Pancreas (tissue), 10 donors: ENCODE measurements around the gene ZNF407. TPM values are rescaled to one million over a fixed set of nuclear protein-coding genes. Genes with fewer than 3 reads are reported as not detected.

Source experiments
- ATAC-seq, 4 donors: fragments of 200-7000 bp; cut with Tn5 transposase; one replicate each; pipeline versions ENCODE4 v1.8.0 to v1.9.1; 2020; ENCODE audit warnings: mild to moderate bottlenecking in 4 of 4, moderate library complexity in 4 of 4
- DNase-seq, 6 donors: peaks; one replicate each; pipeline ENCODE4 v3.0.0-alpha.2; 2020
- FAIRE-seq: peaks from 2 replicates; lab custom pipeline; 2012; peaks lifted over from hg19 to GRCh38; lab: Jason Lieb, UNC
- H3K27ac ChIP-seq, 4 donors: fragments of 200-600 bp; sonication (generic); 1 replicate in 3 of 4; 2 replicates in 1 of 4; pipeline versions ENCODE4 v1.5.0 to v1.8.0; 2020
- H3K27me3 ChIP-seq, 4 donors: fragments of 200-600 bp; one replicate each; pipeline ENCODE4 v1.8.0; 2021
- H3K36me3 ChIP-seq, 3 donors: fragments of 200-600 bp; sonication (generic) in 1 of 3; one replicate each; pipeline versions ENCODE4 v1.5.0 to v1.8.0; 2020 to 2021
- H3K4me1 ChIP-seq, 3 donors: fragments of 200-600 bp; one replicate each; pipeline ENCODE4 v1.8.0; 2021
- H3K4me3 ChIP-seq, 4 donors: fragments of 200-600 bp; sonication (generic) in 2 of 4; one replicate each; pipeline versions ENCODE4 v1.5.0 to v1.8.0; 2020 to 2021
- H3K9me3 ChIP-seq, 4 donors: fragments of 200-600 bp; one replicate each; pipeline ENCODE4 v1.8.0; 2021
- WGBS, 2 donors: extraction: QIAGEN DNeasy Blood & Tissue Kit; methylation state at CpG; one replicate each; pipeline ENCODE4 v1.1.7; 2013; 5-methylcytosine and 5-hydroxymethylcytosine counted together
- intact Hi-C, 3 donors: fragments of 100-400 bp; cut with DNase I; formaldehyde crosslinking; loops; one replicate each; pipeline versions ENCODE4 v1.11.1 to v1.14.2; 2022
- polyA plus RNA-seq, 2 donors: library from polyadenylated mRNA; stranded (reverse); fragments of 200-250 nt; gene quantifications; one replicate each; pipeline ENCODE4 v1.2.3, GENCODE V29; 2013
- total RNA-seq, 6 donors: library from RNA; stranded (reverse); fragmentation: NEBNext Ultra II Directional in 4 of 6; extraction: Animal tissue kit (Norgen Biotek cat#: 25700) in 4 of 6; gene quantifications; one replicate each; pipeline versions ENCODE4 v1.2.1 to v1.2.4, GENCODE V29; 2021 to 2023
- TF ChIP-seq, protein P1 (sequence below), 4 donors: fragments of 200-600 bp; sonication (generic) in 3 of 4; IDR thresholded peaks; one replicate each; pipeline versions ENCODE4 v1.5.0 to v1.8.0; 2021; ENCODE audit warnings: antibody characterized with exemption in 4 of 4
- donor health status: healthy with polysubstance abuse.
- donor health status: DM: no; HTN: no; CAD: no; lungs with moderate emphysema.
- donor health status: DM: no; HTN: no; CAD: no.
- donor health status: control.
- donor health status: control.
- donor health status: Bipolar disorder and iron deficiency.
- donor health status: DM: yes; HTN: yes; CAD: no.
- donor health status: DM: no; HTN: no; CAD: no.
- donor health status: DM: no; HTN: no; CAD: no.
- donor health status: DM: yes; HTN: yes; CAD: no.

Gene ZNF407
- total and polyA plus RNA-seq, 8 donors, result 2.7 to 10.0 (median 4.9) TPM

DNA sequence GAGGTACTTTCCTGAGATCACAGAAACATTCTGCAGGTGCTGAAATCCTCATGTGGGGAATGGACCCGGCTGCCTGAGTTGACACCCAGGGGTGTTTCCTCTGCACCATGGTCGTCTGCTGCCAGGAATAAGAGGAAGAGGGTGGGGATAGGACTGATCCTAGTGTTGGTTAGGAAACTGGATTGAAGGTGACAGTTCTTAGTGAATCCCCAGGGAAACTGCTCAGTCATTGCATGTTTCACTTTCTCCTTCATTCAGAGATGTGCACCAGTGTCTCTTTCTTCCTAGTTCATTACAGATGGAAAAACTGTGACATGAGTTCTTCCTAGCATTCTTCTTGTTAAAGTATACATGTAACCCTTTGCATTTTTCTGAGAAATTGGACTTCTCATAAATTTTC lies 317.0 kb downstream of the ZNF407 start:
- intact Hi-C loops, result no loop called here
- Histone ChIP-seq H3K27me3 (no peaks in the 10 kb centered on the region), H3K4me3 (no peak overlapping the region), H3K4me1 (no peaks in the 10 kb centered on the region), H3K27ac (no peak overlapping the region), H3K9me3 (no peaks in the 10 kb centered on the region), H3K36me3 (no peaks in the 10 kb centered on the region)
- FAIRE-seq (no peak), ATAC-seq (no peak), DNase-seq (no peak)
- WGBS, 2 donors, result 72 to 73% methylated on average over 2 of the region's 2 CpGs
- TF ChIP-seq, protein P1, sequence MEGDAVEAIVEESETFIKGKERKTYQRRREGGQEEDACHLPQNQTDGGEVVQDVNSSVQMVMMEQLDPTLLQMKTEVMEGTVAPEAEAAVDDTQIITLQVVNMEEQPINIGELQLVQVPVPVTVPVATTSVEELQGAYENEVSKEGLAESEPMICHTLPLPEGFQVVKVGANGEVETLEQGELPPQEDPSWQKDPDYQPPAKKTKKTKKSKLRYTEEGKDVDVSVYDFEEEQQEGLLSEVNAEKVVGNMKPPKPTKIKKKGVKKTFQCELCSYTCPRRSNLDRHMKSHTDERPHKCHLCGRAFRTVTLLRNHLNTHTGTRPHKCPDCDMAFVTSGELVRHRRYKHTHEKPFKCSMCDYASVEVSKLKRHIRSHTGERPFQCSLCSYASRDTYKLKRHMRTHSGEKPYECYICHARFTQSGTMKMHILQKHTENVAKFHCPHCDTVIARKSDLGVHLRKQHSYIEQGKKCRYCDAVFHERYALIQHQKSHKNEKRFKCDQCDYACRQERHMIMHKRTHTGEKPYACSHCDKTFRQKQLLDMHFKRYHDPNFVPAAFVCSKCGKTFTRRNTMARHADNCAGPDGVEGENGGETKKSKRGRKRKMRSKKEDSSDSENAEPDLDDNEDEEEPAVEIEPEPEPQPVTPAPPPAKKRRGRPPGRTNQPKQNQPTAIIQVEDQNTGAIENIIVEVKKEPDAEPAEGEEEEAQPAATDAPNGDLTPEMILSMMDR (IDR thresholded peaks at IDR 0.05), result no peak

DNA sequence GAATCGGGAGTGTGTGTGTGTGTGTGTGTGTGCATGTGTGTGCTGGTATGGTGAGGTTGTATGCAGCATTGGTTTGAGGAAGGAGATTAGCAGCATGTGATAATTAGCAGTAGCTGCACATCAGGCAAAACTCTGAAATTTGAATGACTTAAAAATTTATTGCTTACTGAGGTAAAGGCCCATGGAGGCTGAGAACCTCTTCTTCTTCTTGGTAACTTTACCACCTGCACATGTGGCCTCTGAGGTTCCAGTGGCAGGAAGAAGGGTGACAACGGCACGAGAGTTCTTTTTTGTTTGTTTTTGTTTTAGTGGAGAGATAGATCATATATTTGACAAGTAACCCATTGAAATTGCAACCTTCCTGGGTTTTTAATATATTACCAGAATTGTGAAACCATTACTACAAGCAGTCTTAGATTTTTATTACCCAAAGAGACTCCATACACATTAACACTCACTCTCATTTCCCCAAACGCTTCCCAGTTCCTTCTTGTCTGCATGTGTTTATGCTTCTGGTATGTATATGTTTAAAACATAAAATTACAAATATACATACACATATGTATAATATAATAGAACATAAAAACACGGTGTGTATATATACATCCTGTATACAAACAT lies 319.2 kb downstream of the ZNF407 start:
- H3K36me3 ChIP-seq, result no peaks in the 10 kb centered on the region
- H3K27me3 ChIP-seq, result no peaks in the 10 kb centered on the region
- H3K4me3 ChIP-seq, result no peak overlapping the region
- FAIRE-seq, result no peak
- ATAC-seq, result no peak
- intact Hi-C loops, result no loop called here
- 50 to 55% methylated on average over 5 of the region's 5 CpGs for WGBS, 2 donors
- no peak for DNase-seq
- no peaks in the 10 kb centered on the region for H3K4me1 ChIP-seq
- TF ChIP-seq, protein P1 (IDR thresholded peaks at IDR 0.05), result no peak
- H3K27ac ChIP-seq, result no peak overlapping the region
- H3K9me3 ChIP-seq, result no peaks in the 10 kb centered on the region

DNA sequence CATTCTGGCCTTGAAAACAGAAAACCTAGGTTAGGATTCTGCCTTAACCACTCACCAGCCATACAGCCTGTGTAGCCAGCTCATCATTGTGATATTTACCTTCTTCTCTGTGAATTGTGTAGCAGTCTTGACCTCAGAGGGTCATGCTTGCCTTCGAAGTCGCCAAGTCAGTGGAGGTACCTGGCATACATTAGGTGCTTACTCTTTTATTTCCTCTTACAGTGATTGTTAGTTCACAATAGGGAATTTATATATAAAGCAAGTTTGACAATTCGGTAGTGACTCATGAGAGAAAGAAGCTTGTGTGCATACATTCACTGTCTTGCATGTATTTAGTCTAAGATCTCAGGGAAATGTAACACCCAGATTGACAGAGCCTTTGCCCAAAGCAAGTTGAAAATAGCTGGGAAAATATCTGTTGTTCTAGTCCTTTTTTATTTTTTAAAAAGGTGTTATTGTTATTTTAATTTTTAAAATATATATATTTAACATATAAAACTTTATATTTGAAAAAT lies 320.7 kb downstream of the ZNF407 start:
- no peak for FAIRE-seq
- TF ChIP-seq, protein P1 (IDR thresholded peaks at IDR 0.05), result no peak
- WGBS, 2 donors, result 86 to 89% methylated on average over 3 of the region's 3 CpGs

DNA sequence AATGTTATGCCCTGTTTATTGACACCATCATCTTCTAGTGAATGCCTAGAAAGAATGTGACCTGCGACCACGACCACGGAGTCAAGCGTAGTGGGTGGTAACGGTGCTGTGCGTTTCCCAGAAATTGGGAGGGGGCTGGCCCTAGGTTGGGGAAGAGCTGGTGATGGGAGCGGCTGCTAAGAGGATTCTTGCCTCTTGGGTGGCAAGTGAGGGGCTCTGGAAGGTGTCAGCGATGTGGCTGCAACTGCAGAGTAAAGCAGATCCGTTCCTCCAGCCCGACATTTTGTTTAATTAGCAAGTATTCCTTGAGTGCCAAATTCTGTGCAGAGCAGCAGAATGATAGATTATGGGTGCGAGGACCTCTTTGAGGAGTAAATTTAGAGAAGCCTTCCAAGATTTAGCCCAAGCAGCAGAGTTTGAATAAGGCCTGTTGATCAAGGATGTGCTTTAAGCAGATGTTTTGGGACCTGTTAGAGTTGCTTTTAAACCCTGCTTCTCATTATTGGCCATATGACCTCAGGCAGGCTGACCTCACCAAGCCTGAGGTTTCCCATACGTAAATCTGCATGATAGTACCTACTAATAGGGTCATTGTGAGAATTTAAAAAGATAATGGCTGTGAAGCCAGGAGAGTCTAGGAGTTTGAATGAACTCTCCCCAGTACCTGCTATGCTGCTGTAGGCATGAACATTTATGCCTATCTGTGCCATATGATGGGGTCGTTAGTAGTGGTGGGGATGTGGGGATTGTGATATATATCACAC lies 323.6 kb downstream of the ZNF407 start:
- intact Hi-C loops, result no loop called here

More for the DNA sequence above, 320.7 kb downstream of the ZNF407 start:
- Histone ChIP-seq H3K36me3 (no peaks in the 10 kb centered on the region), H3K4me1 (no peaks in the 10 kb centered on the region), H3K9me3 (no peaks in the 10 kb centered on the region), H3K27ac (no peak overlapping the region), H3K4me3 (no peak overlapping the region), H3K27me3 (no peaks in the 10 kb centered on the region)
- no peak for DNase-seq
- ATAC-seq, result no peak
- intact Hi-C loops, result no loop called here

More for the DNA sequence above, 323.6 kb downstream of the ZNF407 start:
- Histone ChIP-seq H3K27ac (no peak overlapping the region), H3K36me3 (no peaks in the 10 kb centered on the region), H3K9me3 (no peaks in the 10 kb centered on the region), H3K27me3 (no peaks in the 10 kb centered on the region), H3K4me3 (no peak overlapping the region), H3K4me1 (no peaks in the 10 kb centered on the region)
- DNase-seq (no peak), ATAC-seq (no peak), FAIRE-seq (no peak)
- 95 to 98% methylated on average over 13 of the region's 13 CpGs for WGBS, 2 donors
- TF ChIP-seq, protein P1 (IDR thresholded peaks at IDR 0.05), result no peak
